CD1c-positive myeloid dendritic cell (primary cell): ENCODE results near the gene POLRMT.
A peak's percentile ranks its signal among the peaks of the same experiment; 100 is the strongest.
"Not testable (repeated sequence)": the region's sequence is repeated elsewhere in the genome, so short reads cannot be mapped to it uniquely, and the experiment has no call there.

ENCODE experiments used
- DNase-seq: peaks from one replicate; pipeline ENCODE4 v3.0.0-alpha.2; 2016; ENCODE audit errors: extremely low spot score

POLRMT gene

GRCh38 chr19:611481-611868 is 21.9 kb downstream of the POLRMT start:
- DNase-seq, result peak; percentile 9

GRCh38 chr19:610801-611480 is 22.4 kb downstream of the POLRMT start:
- peak; percentile 35 for DNase-seq

GRCh38 chr19:610071-610800 is 23.1 kb downstream of the POLRMT start:
- no peak for DNase-seq

- peak; percentile 47 for DNase-seq
Observed at GRCh38 chr19:609004-609346, 24.4 kb downstream of the POLRMT start.

- no peak for DNase-seq
Observed at GRCh38 chr19:608155-609003, 25.0 kb downstream of the POLRMT start.

GRCh38 chr19:607301-608154 is 25.8 kb downstream of the POLRMT start:
- DNase-seq, result no peak

- DNase-seq, result not testable (repeated sequence)
Observed at GRCh38 chr19:605061-605971, 28.0 kb downstream of the POLRMT start.

GRCh38 chr19:604355-604754 is 29.0 kb downstream of the POLRMT start:
- DNase-seq, result peak; percentile 12

- DNase-seq, result not testable (repeated sequence)
Observed at GRCh38 chr19:603779-604178, 29.6 kb downstream of the POLRMT start.

- not testable (repeated sequence) for DNase-seq
Observed at GRCh38 chr19:603302-603639, 30.1 kb downstream of the POLRMT start.

GRCh38 chr19:602391-603301 is 30.7 kb downstream of the POLRMT start:
- DNase-seq, result no peak

GRCh38 chr19:601790-602189 is 31.5 kb downstream of the POLRMT start:
- DNase-seq, result no peak

- no peak for DNase-seq
Observed at GRCh38 chr19:601310-601709, 32.0 kb downstream of the POLRMT start.

GRCh38 chr19:597406-598315 is 35.7 kb downstream of the POLRMT start:
- no peak for DNase-seq

GRCh38 chr19:596263-596655 is 37.1 kb downstream of the POLRMT start:
- DNase-seq, result no peak

- no peak for DNase-seq
Observed at GRCh38 chr19:595326-596262, 37.7 kb downstream of the POLRMT start.

GRCh38 chr19:594265-594870 is 39.0 kb downstream of the POLRMT start:
- no peak for DNase-seq
